ENCODE results near the gene RSPO3. TPM values are rescaled to one million over a fixed set of nuclear protein-coding genes. Genes with fewer than 3 reads are reported as not detected.

The RSPO3 gene
- total and polyA plus RNA-seq, 9 of the 15 experiments (the other 6 are each of a cell fraction or from before 2014, with no cell fraction given), result not detected

DNA sequence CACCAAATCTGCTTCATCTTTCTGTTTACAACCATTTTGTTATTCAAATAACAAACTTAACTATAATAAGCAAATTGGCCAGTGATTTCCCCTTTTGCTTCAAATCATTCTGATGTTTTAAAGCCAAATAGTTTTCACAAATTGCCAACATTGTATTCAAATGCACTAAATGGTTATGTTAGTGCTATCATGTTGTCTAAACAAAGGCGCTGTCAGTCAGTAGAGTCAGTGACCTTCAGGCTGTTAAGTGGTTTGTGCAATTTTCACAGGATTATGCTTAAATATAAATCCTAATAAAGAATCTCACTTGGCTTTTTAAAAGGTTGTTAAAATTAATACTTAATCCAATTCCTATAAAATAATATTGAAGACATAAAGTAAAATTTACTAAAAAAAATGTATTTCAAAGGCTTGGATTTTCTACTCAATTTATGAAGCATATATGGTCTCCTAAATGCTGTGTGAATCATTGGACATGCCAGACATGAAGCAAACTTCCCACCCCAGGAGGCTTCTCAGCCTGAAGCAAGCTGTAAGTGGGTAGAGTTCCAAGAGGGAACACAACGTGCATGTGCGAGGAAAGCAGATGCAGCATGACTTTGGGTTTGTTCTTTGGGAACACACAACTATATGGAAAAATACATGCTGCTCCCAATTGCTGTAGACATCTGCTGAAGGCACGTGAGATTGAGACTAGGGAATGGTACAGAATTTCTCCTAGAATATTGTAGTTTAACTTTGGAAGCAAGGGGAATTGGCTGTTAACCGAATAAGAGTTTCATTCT, 54.9 kb downstream of the RSPO3 start:
- BruUV-seq (replicated peaks), result no TSS peak
- no peaks in the 10 kb centered on the region for H3K79me2 ChIP-seq (ENCODE audit: control insufficient read depth, insufficient read depth, low read length)
- no peak overlapping the region for H3K4me2 ChIP-seq (ENCODE audit: insufficient read depth, low read length)
- CTCF ChIA-PET (ENCODE audit: low intra/inter-chr PET ratio), result no interaction called here
- intact Hi-C loops (cut with micrococcal nuclease), result no loop called here
- no peaks in the 10 kb centered on the region for H3K27me3 ChIP-seq (ENCODE audit: control insufficient read depth in 2 of 2, insufficient read depth in 2 of 2, low read length in 2 of 2)
- H3K9ac ChIP-seq (ENCODE audit: insufficient read depth in 1 of 2, low read depth in 2 of 2, low read length in 2 of 2), result no peak overlapping the region
- H2AFZ ChIP-seq (ENCODE audit: low read depth, low read length), result no peak overlapping the region
- FAIRE-seq (no peak), ATAC-seq (no peak), DNase-seq (ENCODE audit: extremely low read depth in 1 of 4, low spot score in 3 of 4) (no peak)
- H3K36me3 ChIP-seq (ENCODE audit: control insufficient read depth, insufficient read depth, low read length), result no peaks in the 10 kb centered on the region
- H3K9me1 ChIP-seq (ENCODE audit: control insufficient read depth, insufficient read depth, low read length), result no peaks in the 10 kb centered on the region
- no peaks in the 10 kb centered on the region for H4K20me1 ChIP-seq (replicated peaks; ENCODE audit: control insufficient read depth, insufficient read depth, low read length)
- under 1% methylated on average over 5 of the region's 5 CpGs for WGBS (ENCODE audit: insufficient coverage, low coverage, missing lambda C conversion rate)
- no peaks in the 10 kb centered on the region for H3K9me3 ChIP-seq (replicated peaks; ENCODE audit: control insufficient read depth, insufficient read depth, low read depth, low read length)
- H3K27ac ChIP-seq (ENCODE audit: extremely low read depth, low read depth, low read length), result no peak overlapping the region
- no peak overlapping the region for H3K4me3 ChIP-seq
- in situ Hi-C loops (cut with MboI), result no loop called here
- POLR2A ChIA-PET, result no interaction called here
- H3K4me1 ChIP-seq (replicated peaks in 1 of 2; ENCODE audit: control insufficient read depth in 2 of 2, insufficient read depth in 2 of 2, low read length in 2 of 2), result no peaks in the 10 kb centered on the region
- no peak for TF ChIP-seq ZNF165 (CRISPR knock-in tag; IDR thresholded peaks at IDR 0.05; ENCODE audit: borderline replicate concordance)
- no peak for TF ChIP-seq RBM39 (optimal IDR thresholded peaks at IDR 0.05; ENCODE audit: low read depth, low read length)
- TF ChIP-seq, protein P1, sequence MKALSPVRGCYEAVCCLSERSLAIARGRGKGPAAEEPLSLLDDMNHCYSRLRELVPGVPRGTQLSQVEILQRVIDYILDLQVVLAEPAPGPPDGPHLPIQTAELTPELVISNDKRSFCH (CRISPR knock-in tag; IDR thresholded peaks at IDR 0.05), result no peak
- TF ChIP-seq, protein P1 (tag; IDR thresholded peaks at IDR 0.05), result no peak
- TF ChIP-seq, protein P2, sequence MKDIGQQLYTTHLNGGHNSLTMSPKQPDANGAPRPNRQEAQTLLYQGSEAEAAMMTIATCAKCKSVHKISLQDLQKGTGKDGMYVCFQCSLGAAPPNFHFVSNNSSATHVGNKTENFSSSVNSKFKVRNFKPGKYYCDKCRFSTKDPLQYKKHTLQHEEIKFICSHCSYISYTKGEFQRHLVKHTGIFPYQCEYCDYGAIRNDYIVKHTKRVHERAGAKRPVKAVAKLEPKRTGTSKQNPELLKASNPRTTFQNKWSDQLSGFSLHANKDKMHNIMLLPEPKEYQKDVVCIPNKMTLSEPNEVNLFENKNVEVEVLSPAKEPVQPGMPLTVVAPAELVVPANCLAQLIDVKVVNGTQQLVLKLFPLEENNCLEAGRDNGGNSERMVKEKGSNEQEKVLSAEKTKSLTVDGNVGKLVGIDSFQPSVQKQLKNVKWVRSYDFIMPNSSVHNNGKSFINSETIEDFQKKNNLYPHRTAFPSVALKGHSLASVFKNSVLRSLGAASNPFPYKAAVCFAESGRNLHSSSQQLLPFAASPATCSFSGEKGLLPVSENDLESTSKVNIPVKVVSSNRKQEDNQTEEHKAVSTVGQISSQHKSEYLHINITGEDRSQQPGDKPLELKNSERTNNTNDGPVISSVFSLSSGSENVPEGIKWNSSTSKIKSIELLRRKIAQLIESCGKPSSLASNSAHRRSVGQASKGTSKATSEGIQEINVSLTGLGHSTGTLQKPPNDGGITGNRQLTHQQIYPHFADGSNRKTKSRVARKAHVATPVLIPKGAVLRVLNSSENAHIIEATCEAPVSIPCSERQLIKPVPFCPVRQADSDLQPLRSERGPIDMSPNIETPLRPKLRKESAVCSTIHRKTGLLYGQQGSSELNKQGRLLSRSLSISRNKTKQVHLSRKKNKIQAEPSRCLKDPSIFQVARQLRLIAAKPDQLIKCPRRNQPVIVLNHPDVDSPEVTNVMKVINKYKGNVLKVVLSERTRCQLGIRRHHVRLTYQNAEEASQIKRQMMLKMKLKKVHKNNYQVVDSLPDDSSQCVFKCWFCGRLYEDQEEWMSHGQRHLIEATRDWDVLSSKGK (CRISPR knock-in tag; IDR thresholded peaks at IDR 0.05), result no peak
- TF ChIP-seq ZNF174 (CRISPR knock-in tag; IDR thresholded peaks at IDR 0.05), result no peak
- TF ChIP-seq, protein P3, sequence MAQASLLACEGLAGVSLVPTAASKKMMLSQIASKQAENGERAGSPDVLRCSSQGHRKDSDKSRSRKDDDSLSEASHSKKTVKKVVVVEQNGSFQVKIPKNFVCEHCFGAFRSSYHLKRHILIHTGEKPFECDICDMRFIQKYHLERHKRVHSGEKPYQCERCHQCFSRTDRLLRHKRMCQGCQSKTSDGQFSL (CRISPR knock-in tag; IDR thresholded peaks at IDR 0.05), result no peak
- TF ChIP-seq, protein P3 (tag; IDR thresholded peaks at IDR 0.05), result no peak
- TF ChIP-seq ZNF232 (CRISPR knock-in tag; IDR thresholded peaks at IDR 0.05), result no peak
- TF ChIP-seq, protein P4, sequence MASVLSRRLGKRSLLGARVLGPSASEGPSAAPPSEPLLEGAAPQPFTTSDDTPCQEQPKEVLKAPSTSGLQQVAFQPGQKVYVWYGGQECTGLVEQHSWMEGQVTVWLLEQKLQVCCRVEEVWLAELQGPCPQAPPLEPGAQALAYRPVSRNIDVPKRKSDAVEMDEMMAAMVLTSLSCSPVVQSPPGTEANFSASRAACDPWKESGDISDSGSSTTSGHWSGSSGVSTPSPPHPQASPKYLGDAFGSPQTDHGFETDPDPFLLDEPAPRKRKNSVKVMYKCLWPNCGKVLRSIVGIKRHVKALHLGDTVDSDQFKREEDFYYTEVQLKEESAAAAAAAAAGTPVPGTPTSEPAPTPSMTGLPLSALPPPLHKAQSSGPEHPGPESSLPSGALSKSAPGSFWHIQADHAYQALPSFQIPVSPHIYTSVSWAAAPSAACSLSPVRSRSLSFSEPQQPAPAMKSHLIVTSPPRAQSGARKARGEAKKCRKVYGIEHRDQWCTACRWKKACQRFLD (CRISPR knock-in tag; IDR thresholded peaks at IDR 0.05), result no peak
- no peak for TF ChIP-seq L3MBTL2 (IDR thresholded peaks at IDR 0.05)
- TF ChIP-seq KDM1A (IDR thresholded peaks at IDR 0.05), result no peak
- no peak for TF ChIP-seq SNRNP70 (optimal IDR thresholded peaks at IDR 0.05; ENCODE audit: low read depth, low read length)
- TF ChIP-seq, protein P5, sequence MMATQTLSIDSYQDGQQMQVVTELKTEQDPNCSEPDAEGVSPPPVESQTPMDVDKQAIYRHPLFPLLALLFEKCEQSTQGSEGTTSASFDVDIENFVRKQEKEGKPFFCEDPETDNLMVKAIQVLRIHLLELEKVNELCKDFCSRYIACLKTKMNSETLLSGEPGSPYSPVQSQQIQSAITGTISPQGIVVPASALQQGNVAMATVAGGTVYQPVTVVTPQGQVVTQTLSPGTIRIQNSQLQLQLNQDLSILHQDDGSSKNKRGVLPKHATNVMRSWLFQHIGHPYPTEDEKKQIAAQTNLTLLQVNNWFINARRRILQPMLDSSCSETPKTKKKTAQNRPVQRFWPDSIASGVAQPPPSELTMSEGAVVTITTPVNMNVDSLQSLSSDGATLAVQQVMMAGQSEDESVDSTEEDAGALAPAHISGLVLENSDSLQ (IDR thresholded peaks at IDR 0.05), result no peak
- TF ChIP-seq KAT7 (CRISPR knock-in tag; IDR thresholded peaks at IDR 0.05; ENCODE audit: borderline replicate concordance), result no peak

Measured in K562 (cell line).